GM12878 (cell line): ENCODE measurements around the gene ZNF385D. TPM values are rescaled to one million over a fixed set of nuclear protein-coding genes. Genes with fewer than 3 reads are reported as not detected.

Experiments
- ATAC-seq: fragments of 200-7000 bp; cut with Tn5 transposase; 3 replicates; pipeline ENCODE4 v1.9.1; 2020; ENCODE audit warnings: mild to moderate bottlenecking, moderate library complexity
- BruUV-seq: library from RNA; stranded (reverse); fragments of 400-500 nt; replicated peaks from 2 replicates; lab custom pipeline; 2021; lab: Mats Ljungman, UMichigan
- CTCF ChIA-PET: fragments of 300-600 bp; sonication (Branson Sonifier 250); formaldehyde crosslinking; extraction: SDS; loops from one replicate; lab custom pipeline; 2021; ENCODE audit warnings: inconsistent platforms; lab: Yijun Ruan, JAX
- POLR2A ChIA-PET: fragments of 350-600 bp; formaldehyde crosslinking; extraction: SDS; loops from one replicate; lab custom pipeline; 2021; ENCODE audit warnings: inconsistent platforms; lab: Charles Lee
- RAD21 ChIA-PET: fragments of 300-600 bp; sonication (Branson Sonifier 250); formaldehyde crosslinking; loops from one replicate; lab custom pipeline; 2023; ENCODE audit warnings: antibody characterized with exemption; ENCODE audit not compliant: unreplicated experiment; lab: Charles Lee
- SMC1A ChIA-PET: fragments of 300-600 bp; sonication (Branson Sonifier 250); formaldehyde crosslinking; loops from one replicate; lab custom pipeline; 2023; ENCODE audit not compliant: unreplicated experiment, uncharacterized antibody; lab: Charles Lee
- DNase-seq: peaks from one replicate; pipeline ENCODE4 v3.0.0-alpha.2; 2011; ENCODE audit warnings: low read depth, low spot score
- FAIRE-seq: peaks from 3 replicates; lab custom pipeline; 2011; peaks lifted over from hg19 to GRCh38; lab: Jason Lieb, UNC
- H2AFZ ChIP-seq: 2 replicates; pipeline ENCODE4 v1.6.0; 2011; ENCODE audit warnings: low read depth, low read length, control low read depth; ENCODE audit not compliant: control insufficient read depth
- H3K27ac ChIP-seq: 2 replicates; pipeline ENCODE4 v1.5.1; 2011; ENCODE audit warnings: control low read depth; ENCODE audit not compliant: control insufficient read depth, insufficient read depth
- H3K27me3 ChIP-seq, 2 experiments: replicated peaks in 1 of 2; 2 replicates each; pipeline versions ENCODE4 v1.6.0 to v1.6.1; 2011; ENCODE audit warnings: low read length in 1 of 2; ENCODE audit not compliant: control insufficient read depth in 2 of 2, insufficient read depth in 2 of 2
- H3K36me3 ChIP-seq, 2 experiments: 2 replicates each; pipeline ENCODE4 v1.5.1; 2011; ENCODE audit warnings: low read length in 1 of 2; ENCODE audit not compliant: control insufficient read depth in 2 of 2, insufficient read depth in 2 of 2
- H3K4me1 ChIP-seq: 2 replicates; pipeline ENCODE4 v1.6.1; 2011; ENCODE audit warnings: mild to moderate bottlenecking, low read length, moderate library complexity, mixed read lengths; ENCODE audit not compliant: control insufficient read depth, insufficient read depth
- H3K4me2 ChIP-seq: 2 replicates; pipeline ENCODE4 v1.6.0; 2011; ENCODE audit warnings: control low read depth; ENCODE audit not compliant: control insufficient read depth, insufficient read depth
- H3K4me3 ChIP-seq: fragments of 200-600 bp; sonication (generic); 2 replicates; pipeline ENCODE4 v1.5.1; 2016
- H3K79me2 ChIP-seq: 2 replicates; pipeline ENCODE4 v1.6.0; 2011; ENCODE audit warnings: low read length; ENCODE audit not compliant: control insufficient read depth, insufficient read depth
- H3K9ac ChIP-seq: 2 replicates; pipeline ENCODE4 v1.8.0; 2011; ENCODE audit warnings: low read length, control low read depth, mixed read lengths; ENCODE audit not compliant: control insufficient read depth, insufficient read depth
- H3K9me3 ChIP-seq: replicated peaks from 3 replicates; pipeline ENCODE4 v1.5.1; 2011; ENCODE audit warnings: mild to moderate bottlenecking, low read length; ENCODE audit not compliant: control insufficient read depth, insufficient read depth
- H4K20me1 ChIP-seq: 2 replicates; pipeline ENCODE4 v1.6.0; 2011; ENCODE audit not compliant: control insufficient read depth, insufficient read depth
- CBX3 ChIP-seq: fragments of 200-600 bp; sonication (generic); IDR thresholded peaks from 2 replicates; pipeline ENCODE4 v1.6.1; 2016; ENCODE audit warnings: low read depth, borderline replicate concordance
- GABPA ChIP-seq: IDR thresholded peaks from 2 replicates; pipeline ENCODE4 v1.6.1; 2014; ENCODE audit warnings: antibody characterized with exemption, low read depth, mild to moderate bottlenecking, inconsistent platforms
- NFIC ChIP-seq: IDR thresholded peaks from 2 replicates; pipeline ENCODE4 v1.6.1; 2012; ENCODE audit warnings: low read depth, mild to moderate bottlenecking, inconsistent platforms, low read length, moderate library complexity
- NR2C1 ChIP-seq: fragments of 450-650 bp; IDR thresholded peaks from 2 replicates; pipeline ENCODE4 v1.6.1; 2017; ENCODE audit warnings: antibody characterized with exemption, mild to moderate bottlenecking, moderate library complexity
- POLR2A ChIP-seq: IDR thresholded peaks from 2 replicates; pipeline ENCODE4 v1.6.1; 2011; ENCODE audit warnings: low read depth, mild to moderate bottlenecking, low read length
- SMAD5 ChIP-seq: IDR thresholded peaks from 2 replicates; pipeline ENCODE4 v1.6.1; 2016; ENCODE audit warnings: antibody characterized with exemption, low read depth
- SP1 ChIP-seq: IDR thresholded peaks from one replicate; pipeline ENCODE4 v1.6.1; 2011; ENCODE audit warnings: low read depth, low read length
- YY1 ChIP-seq: IDR thresholded peaks from 2 replicates; pipeline ENCODE4 v1.6.1; 2011; ENCODE audit warnings: low read depth, mild to moderate bottlenecking, low read length
- ZNF622 ChIP-seq: fragments of 450-650 bp; IDR thresholded peaks from 2 replicates; pipeline ENCODE4 v1.6.1; 2017; ENCODE audit warnings: mild to moderate bottlenecking, inconsistent platforms
- ZZZ3 ChIP-seq: IDR thresholded peaks from 2 replicates; pipeline ENCODE4 v1.6.1; 2011; ENCODE audit warnings: low read depth; ENCODE audit not compliant: control insufficient read depth, insufficient read length
- WGBS: methylation state at CpG from one replicate; pipeline ENCODE4 v1.1.6; 2016; ENCODE audit warnings: low lambda C conversion rate; ENCODE audit not compliant: insufficient replicate concordance, insufficient coverage; ENCODE audit errors: missing lambda C conversion rate; 5-methylcytosine and 5-hydroxymethylcytosine counted together
- in situ Hi-C: fragments of 300-500 bp; cut with MboI; formaldehyde crosslinking; loops from 9 replicates; pipeline ENCODE4 v1.14.3; 2018; ENCODE audit warnings: mixed read lengths
- intact Hi-C: fragments of 100-400 bp; cut with micrococcal nuclease; formaldehyde crosslinking; loops from one replicate; pipeline ENCODE4 v1.14.2; 2022; ENCODE audit not compliant: unreplicated experiment
- polyA plus RNA-seq, 11 experiments: library from polyadenylated mRNA; depleted of rRNA in 4 of 11; unstranded in 6 of 11; stranded (reverse) in 5 of 11; fragments of >200 nt; fragmentation: Nextera tagmentation in 4 of 11; fragmentation: Illumina TruSeq in 1 of 11; extraction: Ambion mirVana in 4 of 11; extraction: Trizol in 1 of 11; gene quantifications; 1 replicate in 1 of 11; 2 replicates in 10 of 11; pipeline versions ENCODE4 v1.2.1 to v1.2.3, GENCODE V29; 2011 to 2016; ENCODE audit warnings: inconsistent platforms in 2 of 11, missing spikeins in 2 of 11, low read depth in 1 of 11
- total RNA-seq, 4 experiments: library from RNA; depleted of rRNA in 3 of 4; stranded (reverse); fragments of >200 nt in 3 of 4; fragmentation: Illumina TruSeq in 1 of 4; extraction: Trizol in 1 of 4; gene quantifications; 2 replicates each; pipeline versions ENCODE4 v1.2.1 to v1.2.3, GENCODE V29; 2013 to 2021
- TF ChIP-seq, protein P1 (sequence below): IDR thresholded peaks from 2 replicates; pipeline ENCODE4 v1.6.1; 2011; ENCODE audit warnings: borderline replicate concordance, low read depth, mild to moderate bottlenecking, moderate library complexity, mixed read lengths, low read length; ENCODE audit not compliant: insufficient read depth; ENCODE audit errors: extremely low read length

The ZNF385D gene
- total and polyA plus RNA-seq, 10 of the 15 experiments (the other 5 are each of a cell fraction or from before 2014, with no cell fraction given) = 0.01 to 0.62 (median 0.18) TPM; not detected in 5

DNA sequence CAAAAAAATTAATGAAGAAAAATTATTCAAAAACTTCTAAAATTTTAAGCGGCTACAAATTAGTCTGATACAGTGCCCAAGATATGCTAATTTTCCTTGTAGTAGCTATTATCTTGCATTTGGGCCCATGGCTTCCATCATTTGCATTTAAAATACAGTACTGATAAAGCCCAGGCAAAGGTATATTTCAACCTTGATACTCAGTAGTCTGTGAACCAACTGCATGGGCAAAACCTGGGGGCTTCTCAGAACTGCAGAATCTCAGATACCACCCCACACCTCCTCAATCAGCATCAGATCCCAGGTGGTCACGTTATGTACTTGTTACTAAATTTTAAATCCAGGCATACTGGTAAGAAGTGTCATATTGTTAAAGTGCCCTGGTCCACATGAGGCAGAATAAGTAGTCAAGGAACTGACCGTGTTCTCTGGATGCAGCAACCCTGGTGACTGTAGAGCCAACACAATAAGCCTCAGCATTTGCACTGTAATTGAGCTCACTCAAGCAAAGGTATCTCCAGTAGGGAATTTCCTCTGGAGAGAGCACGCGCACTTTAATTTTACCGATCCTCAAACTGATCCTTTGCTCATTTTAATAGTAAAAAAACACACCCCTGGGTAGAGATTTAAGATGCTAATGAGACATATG is 31.9 kb downstream of the ZNF385D start:
- DNase-seq (no peak), ATAC-seq (no peak), FAIRE-seq (no peak)
- BruUV-seq = no TSS peak
- H3K4me2 ChIP-seq = no peak overlapping the region
- ChIA-PET CTCF (no interaction called here), RAD21 (no interaction called here)
- no peaks in the 10 kb centered on the region for H3K9me3 ChIP-seq
- 54% methylated on average over 6 of the region's 6 CpGs for WGBS
- TF ChIP-seq GABPA = no peak
- no peak for TF ChIP-seq SP1
- no peak for TF ChIP-seq CBX3
- no peak for TF ChIP-seq SMAD5
- no peak for TF ChIP-seq POLR2A
- TF ChIP-seq YY1 = no peak
- TF ChIP-seq ZNF622 = no peak
- no peak for TF ChIP-seq ZZZ3
- no peak for TF ChIP-seq NFIC
- TF ChIP-seq NR2C1 = no peak
- TF ChIP-seq, protein P1, sequence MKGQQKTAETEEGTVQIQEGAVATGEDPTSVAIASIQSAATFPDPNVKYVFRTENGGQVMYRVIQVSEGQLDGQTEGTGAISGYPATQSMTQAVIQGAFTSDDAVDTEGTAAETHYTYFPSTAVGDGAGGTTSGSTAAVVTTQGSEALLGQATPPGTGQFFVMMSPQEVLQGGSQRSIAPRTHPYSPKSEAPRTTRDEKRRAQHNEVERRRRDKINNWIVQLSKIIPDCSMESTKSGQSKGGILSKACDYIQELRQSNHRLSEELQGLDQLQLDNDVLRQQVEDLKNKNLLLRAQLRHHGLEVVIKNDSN = no peak
- TF ChIP-seq, all 136 proteins: peak for 0
- Histone ChIP-seq H3K36me3 (no peaks in the 10 kb centered on the region), H3K4me1 (no peaks in the 10 kb centered on the region), H3K9ac (no peak overlapping the region), H4K20me1 (no peaks in the 10 kb centered on the region), H3K79me2 (no peaks in the 10 kb centered on the region), H2AFZ (no peak overlapping the region), H3K27ac (no peak overlapping the region), H3K27me3 (no peaks in the 10 kb centered on the region), H3K4me3 (no peak overlapping the region)
- intact Hi-C loops (no loop called here), in situ Hi-C loops (no loop called here)
- ChIA-PET SMC1A (no interaction called here), POLR2A (no interaction called here)
